HTERT RPE-1 (cell line): ENCODE results near the gene FANCD2OS.
"Not testable (repeated sequence)": the region's sequence is repeated elsewhere in the genome, so short reads cannot be mapped to it uniquely, and the experiment has no call there.

Source experiments
- in situ Hi-C: fragments of 300-500 bp; cut with MboI; formaldehyde crosslinking; loops from 4 replicates; pipeline ENCODE4 v1.14.3; 2020; ENCODE audit warnings: low sequenced_read_pairs

FANCD2OS gene

DNA sequence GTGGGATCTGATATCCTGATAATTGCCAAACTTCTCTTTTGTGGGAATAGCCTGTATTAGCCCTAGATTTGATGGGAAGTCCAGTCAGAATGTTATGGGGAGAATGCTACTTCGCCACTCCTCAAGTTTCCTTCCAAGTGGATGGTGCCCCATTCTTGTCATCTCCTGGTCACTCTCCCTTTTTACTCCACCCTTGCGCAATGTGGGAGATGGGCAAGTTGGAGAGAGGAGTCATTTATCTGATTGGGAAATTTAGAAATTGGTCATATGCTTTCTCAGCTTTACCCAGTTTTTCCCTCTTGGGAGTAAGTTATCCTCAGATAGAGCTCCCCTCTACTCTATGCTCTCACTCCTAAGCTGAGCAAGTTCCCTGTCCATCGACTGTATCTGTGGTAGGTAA, 14.4 kb downstream of the FANCD2OS start:
- in situ Hi-C loops, result no loop called here

DNA sequence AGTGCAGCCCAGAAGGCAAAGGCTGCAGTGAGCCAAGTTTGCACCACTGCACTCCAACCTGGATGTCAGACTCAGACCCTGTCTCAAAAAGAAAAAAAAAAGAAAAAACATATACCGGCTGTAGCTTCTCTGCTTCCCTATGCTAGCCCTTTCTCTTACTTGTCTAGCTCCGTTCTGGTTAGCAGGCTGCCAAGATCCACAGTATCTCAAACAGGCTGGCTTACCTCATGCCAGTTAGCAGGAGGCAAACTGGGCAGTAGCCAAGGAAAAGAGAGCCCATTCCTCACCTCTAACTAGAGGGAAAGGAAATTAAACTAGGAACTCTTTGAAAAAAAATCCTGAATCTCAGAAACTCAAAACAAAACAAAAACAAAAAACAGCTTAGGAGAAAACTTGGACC, 16.7 kb downstream of the FANCD2OS start:
- in situ Hi-C loops, result not testable (repeated sequence)

DNA sequence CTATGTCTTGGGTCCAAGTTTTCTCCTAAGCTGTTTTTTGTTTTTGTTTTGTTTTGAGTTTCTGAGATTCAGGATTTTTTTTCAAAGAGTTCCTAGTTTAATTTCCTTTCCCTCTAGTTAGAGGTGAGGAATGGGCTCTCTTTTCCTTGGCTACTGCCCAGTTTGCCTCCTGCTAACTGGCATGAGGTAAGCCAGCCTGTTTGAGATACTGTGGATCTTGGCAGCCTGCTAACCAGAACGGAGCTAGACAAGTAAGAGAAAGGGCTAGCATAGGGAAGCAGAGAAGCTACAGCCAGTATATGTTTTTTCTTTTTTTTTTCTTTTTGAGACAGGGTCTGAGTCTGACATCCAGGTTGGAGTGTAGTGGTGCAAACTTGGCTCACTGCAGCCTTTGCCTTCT, 17.3 kb downstream of the FANCD2OS start:
- in situ Hi-C loops, result not testable (repeated sequence)

DNA sequence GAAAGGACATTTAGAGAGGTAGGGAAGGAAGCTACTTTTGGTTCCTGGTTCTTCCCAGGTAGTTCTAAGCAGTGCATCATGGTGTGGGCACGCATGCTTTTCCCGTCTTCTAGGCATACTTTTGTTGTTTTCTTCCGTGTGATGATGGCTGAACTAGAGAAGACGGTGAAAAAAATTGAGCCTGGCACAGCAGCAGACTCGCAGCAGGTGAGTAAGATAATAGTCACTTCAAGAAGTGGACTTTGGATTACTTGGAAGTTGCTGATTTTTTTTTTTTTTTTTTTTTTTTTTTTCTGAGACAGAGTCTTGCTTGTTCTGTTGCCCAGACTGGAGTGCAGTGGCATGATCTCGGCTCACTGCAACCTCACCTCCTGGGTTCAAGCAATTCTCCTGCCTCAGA, 17.9 kb downstream of the FANCD2OS start:
- in situ Hi-C loops, result no loop called here

DNA sequence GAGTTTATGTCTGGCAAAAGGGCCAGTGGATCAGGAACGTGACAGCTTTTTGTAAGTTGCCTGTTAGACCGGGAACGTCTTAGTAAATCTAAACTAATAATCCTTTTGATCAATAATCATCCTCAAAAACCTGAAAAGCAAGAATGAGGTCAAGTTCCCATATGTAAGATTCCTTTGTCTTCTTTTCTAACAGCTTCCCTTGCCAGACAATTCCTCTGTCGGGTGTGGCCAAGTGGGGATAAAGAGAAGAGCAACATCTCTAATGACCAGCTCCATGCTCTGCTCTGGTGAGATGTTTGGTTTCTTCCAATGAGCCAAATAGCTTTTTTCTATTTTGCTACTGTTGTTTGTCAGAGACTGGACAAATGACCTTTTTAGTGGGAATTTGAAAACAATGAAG, 19.8 kb downstream of the FANCD2OS start:
- in situ Hi-C loops, result no loop called here

DNA sequence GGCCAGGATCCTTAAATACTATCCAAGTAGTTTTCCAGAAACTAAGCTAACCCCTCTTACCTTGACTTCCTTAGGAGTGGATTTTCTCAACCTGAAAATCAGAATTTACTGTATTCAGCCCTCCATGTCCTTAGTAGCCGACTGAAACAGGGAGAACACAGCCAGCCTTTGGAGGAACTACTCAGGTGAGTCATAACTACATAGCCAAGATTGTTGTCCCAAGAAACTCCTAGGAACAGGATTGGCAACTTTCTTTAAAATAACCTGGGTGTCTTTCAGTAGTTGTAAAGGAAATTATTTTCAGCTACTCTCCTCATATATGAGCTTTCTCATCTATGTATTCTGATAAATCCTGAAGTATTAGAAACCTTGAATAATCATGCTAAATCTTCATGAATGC, 22.3 kb downstream of the FANCD2OS start:
- in situ Hi-C loops, result no loop called here

DNA sequence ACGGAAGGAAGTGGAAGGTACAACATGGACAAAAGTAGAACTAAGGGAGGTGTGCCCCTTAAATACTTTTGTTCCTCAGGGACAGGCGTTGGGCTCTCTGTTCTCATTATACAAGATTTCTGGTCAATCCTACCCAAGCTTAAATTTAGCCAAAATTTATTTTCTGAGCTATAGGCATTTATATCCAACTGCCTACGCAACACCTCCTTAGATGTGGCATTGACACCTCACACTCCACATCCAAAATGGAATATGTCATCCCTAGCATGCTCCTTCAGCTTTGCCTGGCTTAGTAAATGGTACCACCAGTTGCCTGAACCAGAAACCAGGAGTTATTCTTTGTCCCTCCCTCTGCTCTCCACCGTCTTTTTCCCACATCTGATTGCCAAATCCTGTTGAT, 26.2 kb downstream of the FANCD2OS start:
- in situ Hi-C loops, result no loop called here

DNA sequence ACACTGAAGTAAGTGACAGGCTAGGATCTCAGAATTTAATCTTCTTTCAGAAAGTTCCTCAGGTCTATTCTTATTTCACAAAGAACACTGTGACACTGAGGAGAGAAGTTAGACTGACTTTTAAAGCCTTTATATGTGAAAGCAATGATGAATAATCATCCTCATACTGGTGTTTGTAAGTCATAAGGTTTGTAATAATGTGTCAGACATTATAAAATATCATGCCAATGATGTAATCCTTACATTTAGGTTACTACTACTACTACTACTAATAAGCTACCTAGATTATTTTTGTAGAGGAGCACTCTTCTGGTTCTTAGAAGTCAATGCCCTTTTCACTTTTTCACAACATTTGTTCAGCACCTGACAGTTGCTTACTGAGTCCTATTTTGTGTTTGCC, 33.4 kb downstream of the FANCD2OS start:
- in situ Hi-C loops, result no loop called here

DNA sequence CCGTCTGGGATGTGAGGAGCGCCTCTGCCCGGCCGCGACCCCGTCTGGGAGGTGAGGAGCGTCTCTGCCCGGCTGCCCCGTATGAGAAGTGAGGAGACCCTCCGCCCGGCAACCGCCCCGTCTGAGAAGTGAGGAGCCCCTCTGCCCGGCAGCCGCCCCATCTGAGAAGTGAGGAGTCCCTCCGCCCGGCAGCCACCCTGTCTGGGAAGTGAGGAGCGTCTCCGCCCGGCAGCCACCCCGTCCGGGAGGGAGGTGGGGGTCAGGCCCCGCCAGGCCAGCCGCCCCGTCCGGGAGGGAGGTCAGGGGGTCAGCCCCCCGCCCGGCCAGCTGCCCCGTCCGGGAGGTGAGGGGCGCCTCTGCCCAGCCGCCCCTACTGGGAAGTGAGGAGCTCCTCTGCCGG, 38.0 kb downstream of the FANCD2OS start:
- in situ Hi-C loops, result not testable (repeated sequence)

DNA sequence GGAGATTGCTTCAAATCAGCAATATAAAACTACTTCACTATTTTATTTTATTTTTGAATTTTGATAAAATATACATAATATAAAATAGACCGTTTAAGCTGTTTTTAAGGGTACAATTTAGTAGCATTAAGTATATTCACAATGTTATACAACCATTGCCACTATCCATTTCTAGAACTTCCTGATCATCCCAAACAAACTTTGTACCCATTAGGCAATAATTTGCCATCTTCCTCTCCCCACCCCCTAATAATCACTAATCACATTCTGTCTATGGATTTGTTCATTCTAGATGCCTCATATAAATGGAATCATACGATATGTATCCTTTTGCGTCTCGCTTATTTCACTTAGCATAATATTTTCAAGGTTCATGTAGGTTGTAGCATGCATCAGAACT, 53.0 kb downstream of the FANCD2OS start:
- in situ Hi-C loops, result no loop called here
